HG03280 (cell line): Measurements from ENCODE around the gene FAM204A.
A peak's percentile ranks its signal among the peaks of the same experiment; 100 is the strongest.

ENCODE experiments used
- ATAC-seq: cut with Tn5 transposase; IDR thresholded peaks from one replicate; pipeline ENCODE4 v1.9.1; 2021; ENCODE audit warnings: mild to moderate bottlenecking, moderate library complexity; ENCODE audit not compliant: unreplicated experiment

Gene FAM204A

GRCh38 chr10:118287076-118287806 lies 54.9 kb downstream of the FAM204A start:
- ATAC-seq = no peak

GRCh38 chr10:118286051-118286838 lies 55.9 kb downstream of the FAM204A start:
- no peak for ATAC-seq

- no peak for ATAC-seq
Observed at GRCh38 chr10:118282670-118283069, 59.5 kb downstream of the FAM204A start.

- ATAC-seq = no peak
Observed at GRCh38 chr10:118278649-118279048, 63.5 kb downstream of the FAM204A start.

DNA sequence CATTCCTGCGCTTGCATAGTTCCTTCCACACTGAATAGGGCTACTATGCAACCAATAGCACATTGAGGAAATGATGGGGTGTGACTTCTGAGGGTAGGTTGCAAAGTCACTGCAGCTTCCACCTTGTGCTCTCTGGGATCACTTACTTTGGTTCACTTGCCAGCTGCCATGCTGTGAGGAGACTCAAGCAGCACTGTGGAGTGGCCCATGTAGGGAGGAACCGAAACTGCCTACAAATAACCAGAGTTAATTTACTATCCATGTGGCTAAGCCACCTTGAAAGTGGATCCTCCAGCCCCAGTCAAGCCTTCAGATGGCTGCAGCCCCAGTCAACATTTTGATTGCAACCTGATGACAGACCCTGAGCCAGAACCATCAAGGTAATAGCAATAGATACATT lies 64.3 kb downstream of the FAM204A start:
- no peak for ATAC-seq

GRCh38 chr10:118276727-118277126 lies 65.4 kb downstream of the FAM204A start:
- no peak for ATAC-seq

GRCh38 chr10:118276204-118276603 lies 65.9 kb downstream of the FAM204A start:
- no peak for ATAC-seq

GRCh38 chr10:118273662-118274061 lies 68.5 kb downstream of the FAM204A start:
- ATAC-seq = no peak

DNA sequence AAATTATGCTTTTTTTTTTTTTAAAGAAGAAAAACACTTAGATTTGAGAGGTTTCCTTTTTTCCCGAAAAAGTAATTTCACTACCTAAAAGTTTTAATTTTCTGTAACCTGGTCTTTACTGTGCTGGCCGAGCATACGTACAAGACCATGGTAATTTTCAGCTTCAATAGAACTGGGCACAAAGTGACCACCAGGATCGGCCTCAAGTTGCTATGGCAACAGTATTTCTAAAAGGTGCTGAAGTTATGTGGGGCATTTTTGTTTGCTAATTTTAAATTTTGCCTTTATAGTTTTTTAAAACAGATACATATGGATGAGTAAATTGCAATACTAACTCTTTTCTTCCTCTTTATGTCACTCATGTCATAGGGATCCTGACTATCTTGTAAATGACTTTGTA lies 69.4 kb downstream of the FAM204A start:
- ATAC-seq = no peak

GRCh38 chr10:118272149-118272721 lies 69.9 kb downstream of the FAM204A start:
- ATAC-seq = no peak

DNA sequence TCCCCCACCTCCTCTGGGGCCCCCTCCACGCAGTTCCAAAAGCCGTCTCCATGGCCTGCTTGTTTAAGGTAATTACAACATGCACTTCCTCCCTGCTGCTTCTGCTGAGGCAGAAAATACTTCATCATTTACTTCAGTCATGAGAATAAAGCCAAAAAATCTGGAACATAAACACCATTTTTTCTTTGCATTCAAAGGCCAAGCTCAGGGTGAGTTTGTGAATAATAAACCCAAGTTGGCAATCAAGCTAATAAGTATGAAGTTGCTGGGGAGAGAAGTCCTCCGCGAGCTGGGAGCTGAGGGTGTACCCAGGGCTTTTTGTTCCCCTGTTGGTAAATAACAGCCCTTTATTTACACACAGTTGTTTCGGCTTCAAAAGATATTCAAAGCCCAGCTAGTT lies 70.5 kb downstream of the FAM204A start:
- no peak for ATAC-seq

DNA sequence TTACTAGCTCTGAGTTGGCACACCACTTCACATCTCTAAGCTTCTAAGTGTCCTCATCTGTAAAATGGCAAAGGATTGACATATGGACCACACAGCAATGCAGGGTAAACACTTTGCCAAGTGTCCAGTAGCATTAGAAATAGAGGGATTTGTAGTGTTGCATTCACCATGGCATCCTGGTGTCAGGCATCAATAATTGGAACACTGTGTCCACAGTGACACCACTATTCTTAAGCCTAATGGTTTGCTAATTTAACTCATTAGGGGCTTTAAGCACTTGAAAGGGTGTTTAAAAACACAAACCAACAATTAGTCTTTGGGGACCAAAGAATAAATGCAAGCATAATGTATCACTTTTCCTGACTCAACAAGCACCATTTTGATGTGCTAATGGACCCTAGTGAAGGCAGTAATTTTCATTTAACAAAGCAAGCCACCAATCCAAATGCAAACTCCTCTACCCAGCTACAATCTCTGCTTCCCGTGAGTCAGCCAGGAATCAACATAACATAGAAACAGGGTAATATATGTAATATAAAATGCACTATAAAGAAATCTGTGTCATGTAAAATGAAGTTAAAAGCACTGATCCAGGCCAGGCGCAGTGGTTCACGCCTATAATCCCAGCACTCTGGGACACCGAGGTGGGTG lies 75.9 kb downstream of the FAM204A start:
- ATAC-seq = no peak

GRCh38 chr10:118264838-118265470 lies 77.2 kb downstream of the FAM204A start:
- no peak for ATAC-seq

DNA sequence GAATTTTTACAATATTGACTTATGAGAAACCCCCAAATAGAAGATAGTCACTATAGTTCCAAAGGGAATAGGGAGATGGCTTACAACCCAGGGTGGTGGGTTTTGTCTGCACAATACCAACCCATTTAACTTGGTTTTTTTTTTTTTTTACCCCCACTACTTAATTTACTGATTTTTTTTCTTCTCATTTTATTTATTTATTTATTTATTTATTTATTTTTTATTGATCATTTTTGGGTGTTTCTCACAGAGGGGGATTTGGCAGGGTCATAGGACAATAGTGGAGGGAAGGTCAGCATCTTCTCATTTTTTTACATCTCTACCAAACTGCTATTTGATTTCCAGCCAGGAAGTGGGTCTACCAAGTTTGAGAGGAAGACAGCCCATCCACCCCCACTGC lies 77.9 kb downstream of the FAM204A start:
- no peak for ATAC-seq

GRCh38 chr10:118262538-118262937 lies 79.6 kb downstream of the FAM204A start:
- ATAC-seq = no peak

- ATAC-seq = peak; percentile 70
Observed at GRCh38 chr10:118259288-118259906, 82.7 kb downstream of the FAM204A start.

GRCh38 chr10:118258285-118258684 lies 83.8 kb downstream of the FAM204A start:
- ATAC-seq = no peak

DNA sequence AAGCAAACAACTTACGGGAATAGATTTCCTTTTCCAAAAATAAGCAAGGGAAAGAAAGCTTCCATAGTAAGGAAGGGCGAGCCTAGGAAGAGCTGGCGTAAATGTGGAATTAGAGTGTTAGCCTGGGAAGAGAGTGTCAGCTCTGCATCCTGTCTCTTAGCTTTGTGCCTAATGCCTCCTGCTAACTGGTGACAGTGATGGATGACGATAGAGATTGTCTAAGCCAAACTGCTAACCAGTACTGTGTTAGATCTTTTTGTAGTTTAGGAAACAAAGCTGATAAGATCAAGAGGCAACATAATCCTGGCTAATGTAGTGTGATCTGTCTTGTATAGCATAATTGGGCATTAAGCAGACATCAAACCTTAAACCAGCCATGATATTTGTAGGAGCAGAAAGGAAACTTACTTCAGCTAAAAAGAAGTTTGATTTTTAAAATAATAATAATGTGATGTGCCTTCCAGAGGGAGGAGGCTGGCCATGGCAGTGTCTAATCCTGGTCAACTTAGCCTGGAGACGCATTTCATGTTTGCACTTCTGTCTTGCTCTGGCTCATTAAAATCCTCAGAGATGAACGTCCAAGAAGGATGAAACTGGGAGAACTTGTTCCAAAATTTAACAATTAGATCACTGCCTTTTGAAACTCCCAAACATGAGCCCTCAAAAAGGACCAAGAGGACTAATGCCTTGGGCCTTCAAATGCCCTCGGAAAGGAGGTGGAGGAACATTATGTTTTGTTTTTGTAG lies 85.1 kb downstream of the FAM204A start:
- no peak for ATAC-seq

DNA sequence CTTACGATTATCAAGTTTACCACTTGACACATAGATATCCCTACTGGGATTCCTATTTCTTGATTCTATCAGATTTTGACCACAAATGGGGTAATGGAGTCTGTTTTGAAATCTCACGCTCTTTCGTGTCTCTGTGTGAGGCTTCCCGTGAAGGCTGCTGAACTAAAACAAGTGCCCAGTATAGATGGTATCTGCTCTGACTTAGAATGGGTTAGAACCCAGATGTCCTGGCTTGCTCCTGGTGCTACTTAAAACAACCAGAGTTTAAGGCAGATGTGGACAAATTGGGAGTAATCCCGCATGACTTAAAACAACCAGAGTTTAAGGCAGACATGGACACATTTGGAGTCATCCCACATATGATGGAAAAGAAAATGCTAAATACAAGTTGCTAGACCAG lies 85.9 kb downstream of the FAM204A start:
- no peak for ATAC-seq

GRCh38 chr10:118255355-118255754 lies 86.8 kb downstream of the FAM204A start:
- ATAC-seq = no peak
